HepG2 (cell line): Measurements from ENCODE around the gene HABP4. TPM values are rescaled to one million over a fixed set of nuclear protein-coding genes. Genes with fewer than 3 reads are reported as not detected.

Experiments used
- ATAC-seq: fragments of 200-7000 bp; cut with Tn5 transposase; 3 replicates; pipeline ENCODE4 v1.9.1; 2020; ENCODE audit warnings: mild to moderate bottlenecking, moderate library complexity
- BruUV-seq: library from RNA; stranded (reverse); fragments of 400-500 nt; replicated peaks from 2 replicates; lab custom pipeline; 2021; lab: Mats Ljungman, UMichigan
- CTCF ChIA-PET: fragments of 300-600 bp; formaldehyde crosslinking; extraction: SDS; loops from one replicate; lab custom pipeline; 2021; ENCODE audit warnings: low total read pairs, inconsistent platforms, low intra/inter-chr PET ratio; lab: Yijun Ruan, JAX
- POLR2A ChIA-PET: fragments of 350-600 bp; sonication (Branson Sonifier 250); formaldehyde crosslinking; loops from one replicate; lab custom pipeline; 2020; ENCODE audit warnings: antibody characterized with exemption, inconsistent platforms; lab: Yijun Ruan, JAX
- DNase-seq: peaks from one replicate; pipeline ENCODE4 v3.0.0-alpha.2; 2015; ENCODE audit warnings: low spot score
- FAIRE-seq: peaks from 3 replicates; lab custom pipeline; 2011; peaks lifted over from hg19 to GRCh38; lab: Jason Lieb, UNC
- H2AFZ ChIP-seq: one replicate; pipeline ENCODE4 v1.6.1; 2011; ENCODE audit warnings: low read length, inconsistent platforms
- H3K27ac ChIP-seq: fragments of 300-600 bp; 3 replicates; pipeline ENCODE4 v1.8.0; 2011; ENCODE audit warnings: mixed run types, mild to moderate bottlenecking, mixed read lengths, low read length, inconsistent platforms; ENCODE audit not compliant: insufficient read depth; ENCODE audit errors: extremely low read length
- H3K27me3 ChIP-seq, 2 experiments: fragments of 200-600 bp in 1 of 2; 2 replicates in 1 of 2; 3 replicates in 1 of 2; pipeline versions ENCODE4 v1.6.0 to v1.8.0; 2011; ENCODE audit warnings: low read length in 2 of 2, mild to moderate bottlenecking in 2 of 2, moderate library complexity in 2 of 2, inconsistent platforms in 1 of 2; ENCODE audit not compliant: insufficient read depth in 2 of 2, control insufficient read depth in 1 of 2
- H3K36me3 ChIP-seq, 2 experiments: fragments of 200-600 bp in 1 of 2; replicated peaks in 1 of 2; 2 replicates in 1 of 2; 3 replicates in 1 of 2; pipeline versions ENCODE4 v1.5.1 to v1.8.0; 2011; ENCODE audit warnings: low read length in 2 of 2, inconsistent platforms in 1 of 2; ENCODE audit not compliant: insufficient read depth in 2 of 2, control insufficient read depth in 1 of 2
- H3K4me1 ChIP-seq: 2 replicates; pipeline ENCODE4 v1.5.1; 2012; ENCODE audit warnings: low read length, inconsistent platforms; ENCODE audit not compliant: insufficient read depth
- H3K4me2 ChIP-seq: 2 replicates; pipeline ENCODE4 v1.6.0; 2011; ENCODE audit warnings: low read depth, low read length, inconsistent platforms
- H3K4me3 ChIP-seq, 3 experiments: fragments of 200-600 bp in 1 of 3; sonication (generic), shearing (Covaris generic) in 1 of 3; replicated peaks in 1 of 3; 2 replicates each; pipeline ENCODE4 v1.5.1; 2011 to 2016; ENCODE audit warnings: low read length in 3 of 3, inconsistent platforms in 2 of 3, low read depth in 2 of 3, mild to moderate bottlenecking in 2 of 3, control low read depth in 1 of 3, mixed read lengths in 1 of 3; ENCODE audit not compliant: insufficient read depth in 1 of 3
- H3K79me2 ChIP-seq: one replicate; pipeline ENCODE4 v1.6.1; 2011; ENCODE audit warnings: low read length, inconsistent platforms; ENCODE audit not compliant: insufficient read depth
- H3K9ac ChIP-seq: 2 replicates; pipeline ENCODE4 v1.6.0; 2011; ENCODE audit warnings: mild to moderate bottlenecking, low read depth, low read length, inconsistent platforms; ENCODE audit not compliant: insufficient read depth
- H3K9me3 ChIP-seq: 2 replicates; pipeline ENCODE4 v1.5.1; 2012; ENCODE audit warnings: mild to moderate bottlenecking, low read length
- H4K20me1 ChIP-seq: 2 replicates; pipeline ENCODE4 v1.6.0; 2011; ENCODE audit warnings: inconsistent platforms, mild to moderate bottlenecking, low read length, moderate library complexity; ENCODE audit not compliant: insufficient read depth
- ATF1 ChIP-seq: IDR thresholded peaks from 2 replicates; pipeline ENCODE4 v1.6.1; 2016; ENCODE audit warnings: mild to moderate bottlenecking, control low read depth
- TEAD2 ChIP-seq: sonication (generic); formaldehyde crosslinking; IDR thresholded peaks from 2 replicates; pipeline ENCODE4 v1.9.0; 2021; ENCODE audit warnings: missing genetic modification reagents
- ZNF484 ChIP-seq: sonication (generic); formaldehyde crosslinking; IDR thresholded peaks from 2 replicates; pipeline ENCODE4 v1.5.1; 2020; ENCODE audit warnings: mild to moderate bottlenecking, low read depth, missing genetic modification reagents, borderline replicate concordance
- WGBS: methylation state at CpG from one replicate; pipeline ENCODE4 v1.1.6; 2017; ENCODE audit warnings: low lambda C conversion rate; 5-methylcytosine and 5-hydroxymethylcytosine counted together
- in situ Hi-C: cut with HindIII; loops from 2 replicates; pipeline ENCODE4 v1.10.0; 2017; ENCODE audit warnings: low pct_unique_long_range_greater_than_20kb; ENCODE audit not compliant: extremely low pct_ligation_motif_present
- intact Hi-C: fragments of 100-400 bp; cut with micrococcal nuclease; formaldehyde crosslinking; loops from one replicate; pipeline ENCODE4 v1.10.0; 2022; ENCODE audit not compliant: unreplicated experiment
- polyA plus RNA-seq, 8 experiments: library from polyadenylated mRNA; depleted of rRNA in 3 of 8; stranded (reverse) in 7 of 8; unstranded in 1 of 8; fragments of >200 nt; fragmentation: Illumina TruSeq in 4 of 8; extraction: Trizol in 4 of 8; gene quantifications; 2 replicates each; pipeline versions ENCODE4 v1.2.1 to v1.2.3, GENCODE V29; 2011 to 2016; ENCODE audit warnings: low read depth in 4 of 8, missing spikeins in 1 of 8, mixed read lengths in 1 of 8; ENCODE audit not compliant: insufficient read depth in 1 of 8
- total RNA-seq, 5 experiments: library from RNA; depleted of rRNA; stranded (reverse); fragments of >200 nt; fragmentation: Illumina TruSeq; extraction: Trizol; gene quantifications; 2 replicates each; pipeline ENCODE4 v1.2.3, GENCODE V29; 2016; ENCODE audit warnings: low read depth in 1 of 5
- TF ChIP-seq, protein P1 (sequence below): sonication (generic); formaldehyde crosslinking; IDR thresholded peaks from 2 replicates; pipeline ENCODE4 v1.4.0; 2020; ENCODE audit warnings: mild to moderate bottlenecking, missing genetic modification reagents, borderline replicate concordance

HABP4 gene
- total and polyA plus RNA-seq, 2 of the 13 experiments (the other 11 are each of a cell fraction or from before 2014, with no cell fraction given) = 14.3 to 26.6 TPM

DNA sequence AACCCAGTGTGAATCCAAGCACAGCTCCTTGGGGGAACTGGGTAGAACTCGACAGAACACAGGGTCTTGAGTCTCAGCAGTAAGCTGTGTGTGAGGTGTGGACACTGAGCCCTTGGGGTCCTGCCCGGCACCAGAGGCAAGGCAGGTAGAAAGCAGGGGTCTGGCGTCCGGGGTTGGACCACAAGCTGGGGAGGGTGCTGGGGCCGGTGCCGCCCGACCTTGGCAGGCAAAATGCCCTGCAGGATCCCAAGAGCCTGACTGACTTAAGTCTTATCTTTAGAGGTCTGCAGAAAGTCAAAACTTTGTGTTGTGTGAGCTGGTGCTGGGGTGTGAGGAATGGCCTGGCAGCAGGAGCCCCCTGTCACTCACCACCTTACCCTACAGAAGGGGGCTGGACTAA, 49.3 kb downstream of the HABP4 start:
- no peaks in the 10 kb centered on the region for H3K79me2 ChIP-seq
- no peaks in the 10 kb centered on the region for H3K9me3 ChIP-seq
- TF ChIP-seq TEAD2 (CRISPR knock-in tag) (no peak), ATF1 (CRISPR knock-in tag) (no peak), ZNF484 (CRISPR knock-in tag) (no peak)
- TF ChIP-seq, protein P1, sequence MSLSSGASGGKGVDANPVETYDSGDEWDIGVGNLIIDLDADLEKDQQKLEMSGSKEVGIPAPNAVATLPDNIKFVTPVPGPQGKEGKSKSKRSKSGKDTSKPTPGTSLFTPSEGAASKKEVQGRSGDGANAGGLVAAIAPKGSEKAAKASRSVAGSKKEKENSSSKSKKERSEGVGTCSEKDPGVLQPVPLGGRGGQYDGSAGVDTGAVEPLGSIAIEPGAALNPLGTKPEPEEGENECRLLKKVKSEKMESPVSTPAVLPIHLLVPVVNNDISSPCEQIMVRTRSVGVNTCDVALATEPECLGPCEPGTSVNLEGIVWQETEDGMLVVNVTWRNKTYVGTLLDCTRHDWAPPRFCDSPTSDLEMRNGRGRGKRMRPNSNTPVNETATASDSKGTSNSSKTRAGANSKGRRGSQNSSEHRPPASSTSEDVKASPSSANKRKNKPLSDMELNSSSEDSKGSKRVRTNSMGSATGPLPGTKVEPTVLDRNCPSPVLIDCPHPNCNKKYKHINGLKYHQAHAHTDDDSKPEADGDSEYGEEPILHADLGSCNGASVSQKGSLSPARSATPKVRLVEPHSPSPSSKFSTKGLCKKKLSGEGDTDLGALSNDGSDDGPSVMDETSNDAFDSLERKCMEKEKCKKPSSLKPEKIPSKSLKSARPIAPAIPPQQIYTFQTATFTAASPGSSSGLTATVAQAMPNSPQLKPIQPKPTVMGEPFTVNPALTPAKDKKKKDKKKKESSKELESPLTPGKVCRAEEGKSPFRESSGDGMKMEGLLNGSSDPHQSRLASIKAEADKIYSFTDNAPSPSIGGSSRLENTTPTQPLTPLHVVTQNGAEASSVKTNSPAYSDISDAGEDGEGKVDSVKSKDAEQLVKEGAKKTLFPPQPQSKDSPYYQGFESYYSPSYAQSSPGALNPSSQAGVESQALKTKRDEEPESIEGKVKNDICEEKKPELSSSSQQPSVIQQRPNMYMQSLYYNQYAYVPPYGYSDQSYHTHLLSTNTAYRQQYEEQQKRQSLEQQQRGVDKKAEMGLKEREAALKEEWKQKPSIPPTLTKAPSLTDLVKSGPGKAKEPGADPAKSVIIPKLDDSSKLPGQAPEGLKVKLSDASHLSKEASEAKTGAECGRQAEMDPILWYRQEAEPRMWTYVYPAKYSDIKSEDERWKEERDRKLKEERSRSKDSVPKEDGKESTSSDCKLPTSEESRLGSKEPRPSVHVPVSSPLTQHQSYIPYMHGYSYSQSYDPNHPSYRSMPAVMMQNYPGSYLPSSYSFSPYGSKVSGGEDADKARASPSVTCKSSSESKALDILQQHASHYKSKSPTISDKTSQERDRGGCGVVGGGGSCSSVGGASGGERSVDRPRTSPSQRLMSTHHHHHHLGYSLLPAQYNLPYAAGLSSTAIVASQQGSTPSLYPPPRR (CRISPR knock-in tag) = no peak
- H3K4me2 ChIP-seq = no peak overlapping the region
- in situ Hi-C loops (no loop called here), intact Hi-C loops (no loop called here)
- CTCF ChIA-PET = no interaction called here
- no peak overlapping the region for H3K27ac ChIP-seq
- peaks cover 7 to 23% of the 10 kb centered on the region in 2 experiments for H3K36me3 ChIP-seq
- H3K4me3 ChIP-seq = no peak overlapping the region
- peaks cover 20% of the 10 kb centered on the region for H3K4me1 ChIP-seq
- no TSS peak for BruUV-seq
- no peak overlapping the region for H3K9ac ChIP-seq
- H3K27me3 ChIP-seq = no peaks in the 10 kb centered on the region
- H4K20me1 ChIP-seq = no peaks in the 10 kb centered on the region
- no peak for FAIRE-seq
- POLR2A ChIA-PET = interaction anchor here (1.1 kb wide), 1 partner anchor 9 kb away, joined by 3 read pairs; no protein-coding TSS in a partner anchor
- WGBS = 100% methylated on average over 1 of the region's 7 CpGs
- no peak for DNase-seq
- H2AFZ ChIP-seq = no peak overlapping the region
- ATAC-seq = no peak
